ENCODE data around the gene SETD7.

GRCh38 chr4:139523076-139523475 is 32.9 kb downstream of the SETD7 start:
- TF ChIP-seq CTCF (conservative IDR thresholded peaks at IDR 0.05; ENCODE audit: low read length), result no peak
- TF ChIP-seq EZH2phosphoT487 (IDR thresholded peaks at IDR 0.05; ENCODE audit: borderline replicate concordance), result no peak
